Measurements from ENCODE around the gene PGK2. TPM values are rescaled to one million over a fixed set of nuclear protein-coding genes. Genes with fewer than 3 reads are reported as not detected.
"Not testable (repeated sequence)": the region's sequence is repeated elsewhere in the genome, so short reads cannot be mapped to it uniquely, and the experiment has no call there.

The PGK2 gene
- total RNA-seq, result not detected

DNA sequence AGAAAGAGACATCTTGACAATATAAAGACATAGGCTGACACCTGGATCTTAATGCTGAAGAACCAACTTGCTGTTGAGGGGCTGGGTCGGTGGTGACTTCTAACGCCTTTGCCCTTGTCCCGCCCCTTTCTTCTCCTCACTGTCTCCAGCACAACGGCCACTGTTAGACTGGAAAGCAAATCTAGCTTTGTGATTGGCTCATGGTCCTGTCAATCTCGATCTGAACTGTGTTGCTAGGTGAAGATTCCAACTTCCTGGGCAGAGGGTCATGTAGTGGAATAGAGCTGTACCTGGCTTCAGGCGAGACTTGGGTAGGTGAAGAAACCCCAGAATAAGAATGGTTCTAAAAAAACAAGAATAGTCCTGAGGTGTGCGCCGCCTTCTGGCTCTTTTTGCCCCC is at the start of gene PGK2:
PGK2 (minus strand) TSS at position 110 of the 400 bp plus-strand sequence; CDS start at position 12, 98 bp downstream.
- Mint-ChIP-seq H3K4me3 (no peak within 1 kb of the TSS), H3K4me1 (no peaks in the 10 kb centered on the region), H3K27ac (no peak within 1 kb of the TSS), H3K36me3 (ENCODE audit: low read depth) (no peaks in the 10 kb centered on the region), H3K9me3 (peaks cover 3% of the 10 kb centered on the region), H3K27me3 (no peaks in the 10 kb centered on the region)
- ChIA-PET CTCF (no interaction called here), POLR2A (no interaction called here)
- DNase-seq, result no peak

GRCh38 chr6:49835140-49835539 is 48.1 kb upstream of the PGK2 start:
- no peak for DNase-seq
- POLR2A ChIA-PET, result no interaction called here
- Mint-ChIP-seq H3K4me3 (no peak overlapping the region), H3K4me1 (no peaks in the 10 kb centered on the region), H3K27me3 (no peaks in the 10 kb centered on the region), H3K9me3 (no peaks in the 10 kb centered on the region), H3K27ac (no peak overlapping the region), H3K36me3 (ENCODE audit: low read depth) (no peaks in the 10 kb centered on the region)
- CTCF ChIA-PET, result no interaction called here

GRCh38 chr6:49833386-49833785 is 46.3 kb upstream of the PGK2 start:
- no peak overlapping the region for H3K4me3 Mint-ChIP-seq
- H3K9me3 Mint-ChIP-seq, result no peaks in the 10 kb centered on the region
- no peak overlapping the region for H3K27ac Mint-ChIP-seq
- DNase-seq, result no peak
- no peaks in the 10 kb centered on the region for H3K36me3 Mint-ChIP-seq (ENCODE audit: low read depth)
- ChIA-PET POLR2A (no interaction called here), CTCF (no interaction called here)
- no peaks in the 10 kb centered on the region for H3K4me1 Mint-ChIP-seq
- no peaks in the 10 kb centered on the region for H3K27me3 Mint-ChIP-seq

DNA sequence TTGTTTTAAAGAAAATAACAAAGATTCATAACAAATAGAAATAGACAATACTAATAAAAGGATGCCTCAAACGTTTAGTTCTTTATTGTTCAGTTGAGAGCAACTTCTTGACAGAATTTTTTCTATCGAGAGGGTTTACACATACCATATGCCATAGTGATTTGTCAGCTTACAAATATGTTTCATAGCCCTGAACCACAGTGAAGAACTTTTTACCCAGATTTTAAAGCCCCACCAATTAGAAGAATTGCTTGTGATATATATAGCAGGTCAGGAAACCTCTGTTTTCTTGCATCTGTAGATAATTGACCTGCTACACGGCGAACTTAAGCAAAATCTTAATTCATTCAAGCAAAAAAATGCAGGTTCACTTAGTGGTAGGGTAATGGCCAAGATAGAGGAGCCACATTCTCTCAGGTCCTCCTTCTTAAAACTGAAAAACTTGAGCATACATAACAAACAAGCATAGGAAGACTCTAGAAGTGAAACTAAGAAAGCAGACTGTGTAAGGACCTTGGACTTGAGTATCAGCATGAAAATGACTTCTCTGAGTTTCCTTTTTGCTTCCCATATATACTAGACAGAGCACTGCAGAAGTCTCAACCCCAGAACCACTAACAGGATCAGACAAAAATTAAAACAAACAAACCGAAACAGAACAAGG is 39.8 kb upstream of the PGK2 start:
- ChIA-PET POLR2A (no interaction called here), CTCF (no interaction called here)
- no peak overlapping the region for H3K27ac Mint-ChIP-seq
- H3K36me3 Mint-ChIP-seq (ENCODE audit: low read depth), result no peaks in the 10 kb centered on the region
- DNase-seq, result no peak
- H3K9me3 Mint-ChIP-seq, result no peaks in the 10 kb centered on the region
- H3K4me3 Mint-ChIP-seq, result no peak overlapping the region
- H3K27me3 Mint-ChIP-seq, result no peaks in the 10 kb centered on the region
- no peaks in the 10 kb centered on the region for H3K4me1 Mint-ChIP-seq

- H3K27ac Mint-ChIP-seq, result no peak overlapping the region
- no peaks in the 10 kb centered on the region for H3K36me3 Mint-ChIP-seq (ENCODE audit: low read depth)
- DNase-seq, result no peak
- no peaks in the 10 kb centered on the region for H3K27me3 Mint-ChIP-seq
- no peaks in the 10 kb centered on the region for H3K9me3 Mint-ChIP-seq
- POLR2A ChIA-PET, result no interaction called here
- H3K4me3 Mint-ChIP-seq, result no peak overlapping the region
- CTCF ChIA-PET, result no interaction called here
- H3K4me1 Mint-ChIP-seq, result no peaks in the 10 kb centered on the region
Measured at GRCh38 chr6:49815166-49815565, 28.1 kb upstream of the PGK2 start.

DNA sequence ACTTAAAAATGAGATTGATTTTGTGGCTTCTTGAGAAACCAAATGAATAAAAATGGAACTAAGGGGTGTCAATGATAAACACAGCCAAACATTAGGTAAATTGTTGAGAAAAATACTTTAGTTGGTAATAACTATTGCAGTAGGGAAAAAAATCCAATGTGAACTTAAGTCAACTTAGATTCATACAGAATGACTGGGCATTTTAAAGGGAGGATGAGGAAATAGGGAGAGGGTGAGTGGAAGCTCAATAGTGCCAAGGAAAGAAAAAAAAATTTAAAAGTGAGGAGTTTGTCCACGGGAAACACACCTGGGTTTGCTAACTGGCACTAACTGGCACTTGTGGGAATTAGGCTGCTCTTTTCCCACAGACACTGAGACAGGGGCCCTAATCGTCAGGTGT is 26.2 kb upstream of the PGK2 start:
- no peaks in the 10 kb centered on the region for H3K4me1 Mint-ChIP-seq
- no peak for DNase-seq
- POLR2A ChIA-PET, result no interaction called here
- no peaks in the 10 kb centered on the region for H3K36me3 Mint-ChIP-seq (ENCODE audit: low read depth)
- H3K9me3 Mint-ChIP-seq, result no peaks in the 10 kb centered on the region
- H3K27me3 Mint-ChIP-seq, result no peaks in the 10 kb centered on the region
- CTCF ChIA-PET, result no interaction called here
- H3K4me3 Mint-ChIP-seq, result no peak overlapping the region
- no peak overlapping the region for H3K27ac Mint-ChIP-seq

DNA sequence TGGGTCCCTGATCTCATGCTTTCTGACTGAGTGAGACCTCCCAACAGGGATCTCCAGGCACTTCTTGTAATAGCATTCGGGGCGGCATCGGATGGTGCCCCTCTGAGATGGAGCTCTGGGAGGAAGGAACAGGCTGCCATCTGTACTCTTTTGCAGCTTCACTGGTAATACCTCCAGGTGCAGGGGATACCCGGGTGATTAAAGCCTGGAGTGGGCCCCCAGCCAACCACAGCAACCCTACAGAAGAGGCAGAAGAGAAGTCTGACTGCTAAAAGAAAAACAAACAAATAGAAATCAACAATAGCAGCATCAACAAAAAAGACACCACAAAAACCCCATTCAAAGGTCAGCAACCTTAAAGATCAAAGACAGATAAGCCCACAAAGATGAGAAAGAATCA is 19.1 kb upstream of the PGK2 start:
- no peak overlapping the region for H3K27ac Mint-ChIP-seq
- no peaks in the 10 kb centered on the region for H3K27me3 Mint-ChIP-seq
- H3K4me1 Mint-ChIP-seq, result no peaks in the 10 kb centered on the region
- DNase-seq, result no peak
- H3K4me3 Mint-ChIP-seq, result no peak overlapping the region
- H3K9me3 Mint-ChIP-seq, result no peaks in the 10 kb centered on the region
- POLR2A ChIA-PET, result no interaction called here
- H3K36me3 Mint-ChIP-seq (ENCODE audit: low read depth), result no peaks in the 10 kb centered on the region
- CTCF ChIA-PET, result no interaction called here

GRCh38 chr6:49805246-49805645 is 18.2 kb upstream of the PGK2 start:
- Mint-ChIP-seq H3K36me3 (ENCODE audit: low read depth) (no peaks in the 10 kb centered on the region), H3K4me3 (no peak overlapping the region), H3K27me3 (no peaks in the 10 kb centered on the region), H3K9me3 (no peaks in the 10 kb centered on the region), H3K27ac (no peak overlapping the region), H3K4me1 (no peaks in the 10 kb centered on the region)
- ChIA-PET POLR2A (no interaction called here), CTCF (no interaction called here)
- no peak for DNase-seq

- H3K4me1 Mint-ChIP-seq, result no peaks in the 10 kb centered on the region
- H3K27ac Mint-ChIP-seq, result no peak overlapping the region
- POLR2A ChIA-PET, result no interaction called here
- H3K36me3 Mint-ChIP-seq (ENCODE audit: low read depth), result no peaks in the 10 kb centered on the region
- H3K27me3 Mint-ChIP-seq, result no peaks in the 10 kb centered on the region
- CTCF ChIA-PET, result no interaction called here
- DNase-seq, result no peak
- H3K4me3 Mint-ChIP-seq, result no peak overlapping the region
- H3K9me3 Mint-ChIP-seq, result no peaks in the 10 kb centered on the region
Measured at GRCh38 chr6:49801525-49801924, 14.4 kb upstream of the PGK2 start.

DNA sequence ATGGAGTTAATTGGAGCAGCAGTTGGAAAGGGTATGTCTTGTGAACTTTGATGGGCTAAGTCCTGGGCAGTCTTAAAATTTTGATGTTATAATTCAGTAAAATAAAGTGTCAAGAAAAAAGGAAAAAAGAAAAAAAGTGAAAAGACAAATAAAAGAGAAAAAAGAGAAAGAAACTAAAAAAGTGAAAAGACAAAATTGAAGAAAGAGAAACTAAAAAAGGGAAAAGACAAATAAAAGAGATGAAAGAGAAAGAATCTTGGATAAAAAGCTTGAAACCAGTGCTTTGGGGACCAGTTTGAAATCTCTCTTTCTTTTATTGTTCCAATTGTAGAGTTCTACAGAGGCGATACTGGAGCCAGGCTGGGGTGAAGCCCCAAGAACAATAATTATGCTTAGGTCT is 12.0 kb upstream of the PGK2 start:
- Mint-ChIP-seq H3K27ac (no peak overlapping the region), H3K4me1 (no peaks in the 10 kb centered on the region), H3K9me3 (peaks cover 2% of the 10 kb centered on the region), H3K27me3 (no peaks in the 10 kb centered on the region), H3K36me3 (ENCODE audit: low read depth) (no peaks in the 10 kb centered on the region), H3K4me3 (no peak overlapping the region)
- POLR2A ChIA-PET, result no interaction called here
- no peak for DNase-seq
- CTCF ChIA-PET, result no interaction called here

- H3K9me3 Mint-ChIP-seq; POLR2A ChIA-PET; H3K27ac Mint-ChIP-seq; H3K36me3 Mint-ChIP-seq (ENCODE audit: low read depth); H3K27me3 Mint-ChIP-seq; DNase-seq; H3K4me1 Mint-ChIP-seq; H3K4me3 Mint-ChIP-seq; CTCF ChIA-PET: not testable (repeated sequence)
Measured at GRCh38 chr6:49796842-49797455, 9.9 kb upstream of the PGK2 start.

GRCh38 chr6:49790341-49790740 is 3.3 kb upstream of the PGK2 start:
- Mint-ChIP-seq H3K4me1 (no peaks in the 10 kb centered on the region), H3K27me3 (no peaks in the 10 kb centered on the region), H3K9me3 (peaks cover 5% of the 10 kb centered on the region), H3K36me3 (ENCODE audit: low read depth) (no peaks in the 10 kb centered on the region), H3K27ac (no peak overlapping the region), H3K4me3 (no peak overlapping the region)
- ChIA-PET POLR2A (no interaction called here), CTCF (interaction anchor here (0.7 kb wide), 1 partner anchor 14 kb away, joined by 3 read pairs; no protein-coding TSS in a partner anchor)
- no peak for DNase-seq

- ChIA-PET POLR2A (no interaction called here), CTCF (no interaction called here)
- H3K27ac Mint-ChIP-seq, result no peak overlapping the region
- H3K36me3 Mint-ChIP-seq (ENCODE audit: low read depth), result no peaks in the 10 kb centered on the region
- no peak overlapping the region for H3K4me3 Mint-ChIP-seq
- no peaks in the 10 kb centered on the region for H3K27me3 Mint-ChIP-seq
- H3K9me3 Mint-ChIP-seq, result peaks cover 3% of the 10 kb centered on the region
- H3K4me1 Mint-ChIP-seq, result no peaks in the 10 kb centered on the region
- DNase-seq, result no peak
Measured at GRCh38 chr6:49784272-49784671, 2.8 kb downstream of the PGK2 start.

DNA sequence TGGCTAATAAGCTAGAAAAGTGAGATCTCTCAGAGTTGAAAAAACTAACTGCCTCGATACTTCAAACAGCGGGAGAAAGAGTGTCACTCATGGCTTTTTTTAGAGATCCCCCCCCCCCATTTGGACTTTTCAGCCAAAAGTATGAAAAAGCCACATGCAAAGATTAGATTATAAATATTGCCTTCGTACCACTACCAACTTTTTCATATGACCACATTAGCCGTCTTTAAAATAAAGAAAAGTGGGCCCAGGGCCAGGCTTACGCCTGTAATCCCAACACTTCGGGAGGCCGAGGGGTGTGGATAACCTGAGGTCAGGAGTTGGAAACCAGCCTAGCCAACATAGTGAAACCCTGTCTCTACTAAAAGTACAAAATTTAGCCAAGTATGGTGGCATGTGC is 4.4 kb downstream of the PGK2 start:
- Mint-ChIP-seq H3K4me3 (no peak overlapping the region), H3K36me3 (ENCODE audit: low read depth) (no peaks in the 10 kb centered on the region), H3K27me3 (no peaks in the 10 kb centered on the region), H3K27ac (no peak overlapping the region), H3K9me3 (peaks cover 2% of the 10 kb centered on the region), H3K4me1 (no peaks in the 10 kb centered on the region)
- ChIA-PET CTCF (no interaction called here), POLR2A (no interaction called here)
- DNase-seq, result no peak

All from activated CD4-positive, alpha-beta T cell treated with anti-CD3 and anti-CD28 coated beads, Interleukin-2, amount 10 ng/mL, durations not matched to agents 7 days and 5 days (primary cell).